Calu3 (cell line): ENCODE results near the gene EBF4. TPM values are rescaled to one million over a fixed set of nuclear protein-coding genes. Genes with fewer than 3 reads are reported as not detected.

Source experiments
- BruUV-seq: library from RNA; stranded (reverse); fragments of 400-500 nt; replicated peaks from 2 replicates; lab custom pipeline; 2021; lab: Mats Ljungman, UMichigan
- CTCF ChIA-PET: fragments of 300-600 bp; sonication (Branson Sonifier 250); formaldehyde crosslinking; loops from one replicate; lab custom pipeline; 2022; ENCODE audit warnings: antibody characterized with exemption; lab: Charles Lee
- DNase-seq: peaks from one replicate; pipeline ENCODE4 v3.0.0; 2022
- H3K27ac Mint-ChIP-seq: one replicate; pipeline ENCODE4 v1.8.0; 2022; ENCODE audit warnings: mixed read lengths; ENCODE audit not compliant: unreplicated experiment
- H3K27me3 Mint-ChIP-seq: one replicate; pipeline ENCODE4 v1.8.0; 2022; ENCODE audit warnings: mixed read lengths; ENCODE audit not compliant: unreplicated experiment
- H3K36me3 Mint-ChIP-seq: one replicate; pipeline ENCODE4 v1.8.0; 2022; ENCODE audit warnings: mild to moderate bottlenecking, moderate library complexity, mixed read lengths; ENCODE audit not compliant: insufficient read depth, unreplicated experiment
- H3K4me1 Mint-ChIP-seq: one replicate; pipeline ENCODE4 v1.8.0; 2022; ENCODE audit warnings: mild to moderate bottlenecking, low read depth, mixed read lengths; ENCODE audit not compliant: unreplicated experiment
- H3K4me3 Mint-ChIP-seq: one replicate; pipeline ENCODE4 v1.8.0; 2022; ENCODE audit warnings: mild to moderate bottlenecking, low read depth, moderate library complexity, mixed read lengths; ENCODE audit not compliant: unreplicated experiment
- H3K9me3 Mint-ChIP-seq: one replicate; pipeline ENCODE4 v1.8.0; 2022; ENCODE audit warnings: low read depth, mixed read lengths; ENCODE audit not compliant: unreplicated experiment
- CTCF ChIP-seq: fragments of 200-600 bp; IDR thresholded peaks from one replicate; pipeline ENCODE4 v1.8.0; 2022; ENCODE audit warnings: antibody characterized with exemption; ENCODE audit not compliant: unreplicated experiment
- intact Hi-C: fragments of 100-400 bp; cut with micrococcal nuclease; formaldehyde crosslinking; loops from one replicate; pipeline ENCODE4 v1.10.0; 2022; ENCODE audit not compliant: unreplicated experiment
- total RNA-seq: library from RNA; stranded (reverse); gene quantifications from 2 replicates; pipeline ENCODE4 v1.2.3, GENCODE V29; 2022

The EBF4 gene
- total RNA-seq, 1 experiment from 2014 or later, result 4.3 TPM

GRCh38 chr20:2748551-2749342, 56.2 kb downstream of the EBF4 start:
- Mint-ChIP-seq H3K4me3 (no peak overlapping the region), H3K27me3 (peaks cover 67% of the 10 kb centered on the region), H3K36me3 (no peaks in the 10 kb centered on the region), H3K27ac (no peak overlapping the region), H3K4me1 (peaks cover 12% of the 10 kb centered on the region), H3K9me3 (no peaks in the 10 kb centered on the region)
- CTCF ChIA-PET, result interaction anchor here (1.1 kb wide), 1 partner anchor 32 kb away, joined by 4 read pairs; no protein-coding TSS in a partner anchor
- DNase-seq, result no peak
- TF ChIP-seq CTCF, result no peak
- intact Hi-C loops, result no loop called here
- no TSS peak for BruUV-seq

GRCh38 chr20:2749343-2749950, 56.9 kb downstream of the EBF4 start:
- Mint-ChIP-seq H3K27ac (no peak overlapping the region), H3K4me3 (no peak overlapping the region), H3K4me1 (peaks cover 12% of the 10 kb centered on the region), H3K36me3 (no peaks in the 10 kb centered on the region), H3K9me3 (no peaks in the 10 kb centered on the region), H3K27me3 (peaks cover 71% of the 10 kb centered on the region)
- DNase-seq, result no peak
- no peak for TF ChIP-seq CTCF
- CTCF ChIA-PET, result interaction anchor here (1.1 kb wide), 1 partner anchor 33 kb away, joined by 4 read pairs; no protein-coding TSS in a partner anchor
- intact Hi-C loops, result no loop called here
- BruUV-seq, result no TSS peak

- Mint-ChIP-seq H3K4me1 (peaks cover 12% of the 10 kb centered on the region), H3K36me3 (no peaks in the 10 kb centered on the region), H3K27ac (no peak overlapping the region), H3K27me3 (peaks cover 77% of the 10 kb centered on the region), H3K4me3 (no peak overlapping the region), H3K9me3 (no peaks in the 10 kb centered on the region)
- DNase-seq, result no peak
- intact Hi-C loops, result no loop called here
- no peak for TF ChIP-seq CTCF
- CTCF ChIA-PET, result no interaction called here
- BruUV-seq, result no TSS peak
Observed at GRCh38 chr20:2749951-2750490, 57.4 kb downstream of the EBF4 start.

- Mint-ChIP-seq H3K27me3 (peaks cover 80% of the 10 kb centered on the region), H3K4me3 (peak overlapping the region; percentile 28), H3K27ac (no peak overlapping the region), H3K36me3 (no peaks in the 10 kb centered on the region), H3K9me3 (no peaks in the 10 kb centered on the region), H3K4me1 (peaks cover 12% of the 10 kb centered on the region)
- BruUV-seq, result no TSS peak
- TF ChIP-seq CTCF, result no peak
- intact Hi-C loops, result no loop called here
- DNase-seq, result no peak
- CTCF ChIA-PET, result no interaction called here
Observed at GRCh38 chr20:2750491-2751251, 58.1 kb downstream of the EBF4 start.
